OCI-LY3 (cell line): Measurements from ENCODE around the gene AKR1C8.

ENCODE experiments used
- H2AFZ ChIP-seq: fragments of 200-600, 300-600 bp; shearing (Covaris generic); 2 replicates; pipeline ENCODE4 v1.6.0; 2014; ENCODE audit warnings: antibody characterized with exemption, low read depth, low read length
- H3K27ac ChIP-seq: fragments of 200-600, 300-600 bp; sonication (generic); 2 replicates; pipeline ENCODE4 v1.5.1; 2014; ENCODE audit warnings: mild to moderate bottlenecking, low read length, moderate library complexity, mixed read lengths
- H3K27me3 ChIP-seq: fragments of 200-600, 300-600 bp; sonication (generic); 2 replicates; pipeline ENCODE4 v1.6.1; 2014; ENCODE audit warnings: low read depth, low read length, mixed read lengths
- H3K36me3 ChIP-seq: fragments of 200-600, 300-600 bp; sonication (generic); replicated peaks from 2 replicates; pipeline ENCODE3; 2014; ENCODE audit warnings: low read depth, low read length, mixed read lengths
- H3K4me1 ChIP-seq: fragments of 300-600, 200-600 bp; sonication (generic); 2 replicates; pipeline ENCODE4 v1.6.1; 2014; ENCODE audit warnings: low read length, mixed read lengths
- H3K4me2 ChIP-seq: fragments of 200-600, 300-600 bp; sonication (generic); 2 replicates; pipeline ENCODE4 v1.6.1; 2014; ENCODE audit warnings: low read length, mixed read lengths
- H3K4me3 ChIP-seq: fragments of 300-600, 200-600 bp; sonication (generic); 2 replicates; pipeline ENCODE4 v1.5.1; 2014; ENCODE audit warnings: antibody characterized with exemption, mild to moderate bottlenecking, low read length, moderate library complexity
- H3K79me2 ChIP-seq: fragments of 300-600, 200-600 bp; shearing (Covaris generic); 2 replicates; pipeline ENCODE4 v1.6.1; 2014; ENCODE audit warnings: mild to moderate bottlenecking, low read length, mixed read lengths
- H3K9ac ChIP-seq: fragments of 300-600, 200-600 bp; shearing (Covaris generic); 2 replicates; pipeline ENCODE4 v1.6.0; 2014; ENCODE audit warnings: mild to moderate bottlenecking, low read length, moderate library complexity
- H3K9me3 ChIP-seq: fragments of 200-600, 300-600 bp; shearing (Covaris generic); 2 replicates; pipeline ENCODE4 v1.6.1; 2014; ENCODE audit warnings: low read length, mixed read lengths; ENCODE audit not compliant: insufficient read depth
- H4K20me1 ChIP-seq: fragments of 200-600, 300-600 bp; sonication (generic); 2 replicates; pipeline ENCODE4 v1.6.1; 2016; ENCODE audit warnings: low read length, mixed read lengths; ENCODE audit not compliant: insufficient read depth
- EZH2phosphoT487 ChIP-seq: fragments of 200-600 bp; shearing (Covaris generic); IDR thresholded peaks from 2 replicates; pipeline ENCODE4 v1.6.1; 2018; ENCODE audit warnings: antibody characterized with exemption, mixed run types, low read depth
- TF ChIP-seq, protein P1 (sequence below): fragments of 200-600, 300-600 bp; sonication (generic); IDR thresholded peaks from 2 replicates; pipeline ENCODE4 v1.5.1; 2014; ENCODE audit warnings: antibody characterized with exemption, low read length, low read depth

AKR1C8 gene

DNA sequence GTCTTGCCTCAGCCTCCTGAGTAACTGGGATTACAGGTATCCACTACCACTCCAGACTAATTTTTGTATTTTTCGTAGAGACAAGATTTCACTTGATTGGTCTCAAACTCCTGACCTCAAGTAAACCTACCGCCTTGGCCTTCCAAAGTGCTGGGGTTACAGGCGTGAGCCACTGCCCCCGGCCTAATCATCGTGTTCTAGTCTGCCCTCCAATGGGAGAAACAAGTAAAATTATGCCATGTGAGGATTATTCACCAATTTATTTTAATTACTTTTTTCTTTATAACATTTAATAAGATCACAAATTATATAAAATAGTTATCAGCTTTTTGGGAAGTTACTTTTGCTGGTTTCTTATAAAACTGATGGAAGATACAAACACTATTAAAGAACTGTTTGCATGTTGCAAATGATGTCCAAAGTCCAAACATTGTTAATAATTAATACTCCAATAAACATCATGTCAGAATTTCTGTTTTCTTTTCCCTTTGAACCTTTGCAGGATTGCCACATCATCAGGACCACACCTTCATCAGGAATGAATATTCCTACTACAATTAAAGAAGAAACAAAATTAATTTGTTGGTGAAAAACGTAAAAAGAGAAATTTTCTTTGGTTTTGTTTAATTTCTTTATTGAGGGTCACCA lies 10.9 kb upstream of the AKR1C8 start:
- Histone ChIP-seq H3K4me2 (no peak overlapping the region), H3K27ac (no peak overlapping the region)

GRCh38 chr10:5194431-5194830 lies 9.5 kb upstream of the AKR1C8 start:
- Histone ChIP-seq H2AFZ (no peak overlapping the region), H3K79me2 (no peaks in the 10 kb centered on the region), H3K27me3 (no peaks in the 10 kb centered on the region), H3K4me3 (no peak overlapping the region), H3K9ac (no peak overlapping the region), H3K36me3 (no peaks in the 10 kb centered on the region), H3K9me3 (no peaks in the 10 kb centered on the region), H4K20me1 (no peaks in the 10 kb centered on the region), H3K4me2 (no peak overlapping the region), H3K4me1 (no peaks in the 10 kb centered on the region), H3K27ac (no peak overlapping the region)
- TF ChIP-seq, protein P1, sequence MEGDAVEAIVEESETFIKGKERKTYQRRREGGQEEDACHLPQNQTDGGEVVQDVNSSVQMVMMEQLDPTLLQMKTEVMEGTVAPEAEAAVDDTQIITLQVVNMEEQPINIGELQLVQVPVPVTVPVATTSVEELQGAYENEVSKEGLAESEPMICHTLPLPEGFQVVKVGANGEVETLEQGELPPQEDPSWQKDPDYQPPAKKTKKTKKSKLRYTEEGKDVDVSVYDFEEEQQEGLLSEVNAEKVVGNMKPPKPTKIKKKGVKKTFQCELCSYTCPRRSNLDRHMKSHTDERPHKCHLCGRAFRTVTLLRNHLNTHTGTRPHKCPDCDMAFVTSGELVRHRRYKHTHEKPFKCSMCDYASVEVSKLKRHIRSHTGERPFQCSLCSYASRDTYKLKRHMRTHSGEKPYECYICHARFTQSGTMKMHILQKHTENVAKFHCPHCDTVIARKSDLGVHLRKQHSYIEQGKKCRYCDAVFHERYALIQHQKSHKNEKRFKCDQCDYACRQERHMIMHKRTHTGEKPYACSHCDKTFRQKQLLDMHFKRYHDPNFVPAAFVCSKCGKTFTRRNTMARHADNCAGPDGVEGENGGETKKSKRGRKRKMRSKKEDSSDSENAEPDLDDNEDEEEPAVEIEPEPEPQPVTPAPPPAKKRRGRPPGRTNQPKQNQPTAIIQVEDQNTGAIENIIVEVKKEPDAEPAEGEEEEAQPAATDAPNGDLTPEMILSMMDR, result no peak
- TF ChIP-seq EZH2phosphoT487, result no peak

More for the DNA sequence above, 10.9 kb upstream of the AKR1C8 start:
- Histone ChIP-seq H3K27me3 (no peaks in the 10 kb centered on the region), H3K4me3 (no peak overlapping the region), H2AFZ (no peak overlapping the region), H3K4me1 (no peaks in the 10 kb centered on the region), H3K9me3 (no peaks in the 10 kb centered on the region), H3K36me3 (no peaks in the 10 kb centered on the region), H3K9ac (no peak overlapping the region), H3K79me2 (no peaks in the 10 kb centered on the region), H4K20me1 (no peaks in the 10 kb centered on the region)
- TF ChIP-seq, protein P1, result no peak
- no peak for TF ChIP-seq EZH2phosphoT487

DNA sequence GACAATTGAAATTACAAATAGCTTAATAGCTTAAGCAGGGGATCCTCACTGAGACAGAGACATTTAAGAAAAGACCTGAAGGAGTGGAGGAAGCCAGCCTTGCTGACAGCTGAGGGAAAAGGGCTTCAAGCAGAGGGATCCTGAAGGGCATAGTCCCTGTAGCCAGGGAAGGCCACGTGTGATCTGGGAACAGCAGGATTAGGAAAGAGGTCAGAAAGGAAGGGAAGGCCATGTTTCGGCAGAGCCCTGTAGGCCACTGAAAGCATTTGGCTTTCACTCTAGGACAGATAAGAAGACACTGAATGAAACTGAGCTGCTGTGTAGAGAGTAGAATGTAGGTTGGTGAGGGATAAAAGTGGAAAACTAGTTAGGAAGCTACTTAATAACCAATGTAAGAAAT lies 3.4 kb upstream of the AKR1C8 start:
- Histone ChIP-seq H4K20me1 (no peaks in the 10 kb centered on the region), H3K9me3 (no peaks in the 10 kb centered on the region), H2AFZ (no peak overlapping the region), H3K4me1 (no peaks in the 10 kb centered on the region), H3K4me3 (no peak overlapping the region), H3K27me3 (no peaks in the 10 kb centered on the region), H3K9ac (no peak overlapping the region), H3K27ac (no peak overlapping the region), H3K36me3 (no peaks in the 10 kb centered on the region), H3K4me2 (no peak overlapping the region), H3K79me2 (no peaks in the 10 kb centered on the region)
- no peak for TF ChIP-seq EZH2phosphoT487
- TF ChIP-seq, protein P1, result no peak

GRCh38 chr10:5187867-5188266 lies 2.9 kb upstream of the AKR1C8 start:
- Histone ChIP-seq H3K4me2 (no peak overlapping the region), H3K27ac (no peak overlapping the region), H3K79me2 (no peaks in the 10 kb centered on the region), H4K20me1 (no peaks in the 10 kb centered on the region), H3K27me3 (no peaks in the 10 kb centered on the region), H3K9ac (no peak overlapping the region), H2AFZ (no peak overlapping the region), H3K9me3 (no peaks in the 10 kb centered on the region), H3K36me3 (no peaks in the 10 kb centered on the region), H3K4me1 (no peaks in the 10 kb centered on the region), H3K4me3 (no peak overlapping the region)
- TF ChIP-seq, protein P1, result no peak
- TF ChIP-seq EZH2phosphoT487, result no peak
